ENCODE measurements around the gene EVX1. TPM values are rescaled to one million over a fixed set of nuclear protein-coding genes. Genes with fewer than 3 reads are reported as not detected.

The EVX1 gene
- total and polyA plus RNA-seq, 2 of the 8 experiments (the other 6 are each of a cell fraction or from before 2014, with no cell fraction given): not detected

GRCh38 chr7:27213433-27214238 lies 29.0 kb upstream of the EVX1 start:
- Histone ChIP-seq H4K8ac (ENCODE audit: extremely low read depth, insufficient read depth, low read length) (no peak overlapping the region; the same call in 1 of the 2 replicates), H2BK120ac (replicated peaks; ENCODE audit: low read depth, low read length) (no peak overlapping the region), H3K36me3 (ENCODE audit: control insufficient read depth in 2 of 4, insufficient read depth in 4 of 4, low read length in 3 of 4) (peaks cover 0 to 4% (median 0%) of the 10 kb centered on the region in 4 experiments; a peak in 1 of 8 replicates), H3K14ac (ENCODE audit: insufficient read length) (no peak overlapping the region), H3K27me3 (replicated peaks in 1 of 4; ENCODE audit: control insufficient read depth in 3 of 4, extremely low read depth in 1 of 4, insufficient read depth in 3 of 4, low read length in 3 of 4) (peaks cover 88 to 96% (median 94%) of the 10 kb centered on the region in 4 experiments), H3K18ac (ENCODE audit: extremely low read depth, low read length) (no peak overlapping the region; the same call in 1 of the 2 replicates), H2BK12ac (ENCODE audit: low read depth, low read length) (no peak overlapping the region), H3K4me3 (ENCODE audit: extremely low read depth in 1 of 4, insufficient read depth in 2 of 4, low read depth in 3 of 4, low read length in 4 of 4) (peak overlapping the region in 2 of 4 experiments; percentile 19 to 38; a peak in 4 of 8 replicates), H2BK15ac (ENCODE audit: low read length) (no peak overlapping the region), H3K4me1 (replicated peaks in 1 of 4; ENCODE audit: control insufficient read depth in 3 of 4, insufficient read depth in 4 of 4, low read length in 3 of 4) (peaks cover 8 to 17% (median 12%) of the 10 kb centered on the region in 4 experiments), H3K9ac (replicated peaks in 1 of 4; ENCODE audit: extremely low read depth in 1 of 4, low read depth in 3 of 4, low read length in 3 of 4) (no peak overlapping the region), H2AK5ac (ENCODE audit: low read depth, low read length) (no peak overlapping the region), H3K23me2 (ENCODE audit: low read depth, low read length) (no peaks in the 10 kb centered on the region; the same call in 1 of the 2 replicates), H2AFZ (ENCODE audit: low read length) (no peak overlapping the region), H3K79me1 (ENCODE audit: low read depth, low read length) (no peaks in the 10 kb centered on the region), H3K4ac (replicated peaks; ENCODE audit: insufficient read length, low read depth, low read length) (no peak overlapping the region), H3K4me2 (ENCODE audit: insufficient read depth in 1 of 2, low read depth in 2 of 2, low read length in 2 of 2) (peak overlapping the region; percentile 47 to 52), H3K56ac (replicated peaks; ENCODE audit: insufficient read length, low read depth, low read length) (no peak overlapping the region), H4K91ac (replicated peaks; ENCODE audit: insufficient read length, low read length) (no peak overlapping the region), H3K23ac (ENCODE audit: insufficient read length) (no peak overlapping the region), H4K5ac (ENCODE audit: insufficient read length, low read depth, low read length) (no peak overlapping the region), H4K20me1 (replicated peaks in 1 of 2; ENCODE audit: control insufficient read depth in 1 of 2, insufficient read depth in 2 of 2, low read length in 2 of 2) (peaks cover 9 to 23% of the 10 kb centered on the region in 2 experiments), H2BK5ac (ENCODE audit: low read depth, low read length) (no peak overlapping the region), H3K27ac (ENCODE audit: low read depth, low read length) (no peak overlapping the region), H3K9me3 (ENCODE audit: insufficient read depth in 2 of 2, low read depth in 1 of 2, low read length in 1 of 2) (no peaks in the 10 kb centered on the region), H3K79me2 (ENCODE audit: control insufficient read depth in 1 of 2, insufficient read depth in 2 of 2, low read length in 2 of 2) (no peaks in the 10 kb centered on the region), H2BK20ac (ENCODE audit: low read length) (no peak overlapping the region)
- 7% methylated on average over 50 of the region's 50 CpGs; no CpG with 5 or more reads in 1 of the 2 experiments for WGBS, 2 experiments (ENCODE audit: extremely low coverage in 1 of 2, insufficient coverage in 1 of 2, insufficient read length in 1 of 2, insufficient replicate concordance in 2 of 2, low coverage in 1 of 2, low lambda C conversion rate in 2 of 2, missing lambda C conversion rate in 1 of 2)
- DNase-seq (ENCODE audit: low read depth in 1 of 2, low spot score in 2 of 2) (peak in 1 of 2 experiments; percentile 64), FAIRE-seq (no peak)
- ChIA-PET POLR2A (ENCODE audit: partially characterized antibody) (no interaction called here), CTCF (ENCODE audit: partially characterized antibody) (interaction anchor here (1.2 to 1.3 kb wide), 2 partner anchors 11 to 34 kb away, joined by 3 to 5 read pairs; no protein-coding TSS in a partner anchor)
- TF ChIP-seq MAX (IDR thresholded peaks at IDR 0.05) (0 out of 2 replicates have a peak, but pooled peaks have one; percentile 39), CREB1 (IDR thresholded peaks at IDR 0.05) (0 out of 2 replicates have a peak, but pooled peaks have one; percentile 16), CTBP2 (IDR thresholded peaks at IDR 0.05; ENCODE audit: borderline replicate concordance, insufficient read depth, insufficient read length, low read length) (peak; percentile 24), RNF2 (IDR thresholded peaks at IDR 0.05; ENCODE audit: borderline replicate concordance, low read depth, low read length, missing control alignments, poor library complexity, severe bottlenecking) (peak; percentile 37), SUZ12 (IDR thresholded peaks at IDR 0.05; ENCODE audit: low read length) (peak; percentile 94), ASH2L (IDR thresholded peaks at IDR 0.05; ENCODE audit: low read length) (no peak), GTF2F1 (IDR thresholded peaks at IDR 0.05; ENCODE audit: borderline replicate concordance, low read depth, low read length) (no peak)

Data from H1 (cell line).